Stimulated activated CD8-positive, alpha-beta memory T cell treated with anti-CD3 and anti-CD28 coated beads, Interleukin-15, amount 100 ng/mL, for 24 hours (primary cell): ENCODE measurements around the gene NRN1.

Experiments
- DNase-seq: peaks from one replicate; pipeline ENCODE4 v3.0.0-alpha.2; 2020; ENCODE audit warnings: low read depth

NRN1 gene

GRCh38 chr6:6002005-6002847 is 4.5 kb downstream of the NRN1 start:
- no peak for DNase-seq

GRCh38 chr6:6001443-6001842 is 5.3 kb downstream of the NRN1 start:
- DNase-seq: no peak

- DNase-seq: no peak
Measured at GRCh38 chr6:5999688-6000608, 6.8 kb downstream of the NRN1 start.

- no peak for DNase-seq
Measured at GRCh38 chr6:5998711-5999687, 7.7 kb downstream of the NRN1 start.

- DNase-seq: no peak
Measured at GRCh38 chr6:5998236-5998635, 8.5 kb downstream of the NRN1 start.

GRCh38 chr6:5997420-5997987 is 9.2 kb downstream of the NRN1 start:
- no peak for DNase-seq

- no peak for DNase-seq
Measured at GRCh38 chr6:5996714-5997419, 9.9 kb downstream of the NRN1 start.

GRCh38 chr6:5995949-5996713 is 10.6 kb downstream of the NRN1 start:
- DNase-seq: no peak

GRCh38 chr6:5995658-5995948 is 11.1 kb downstream of the NRN1 start:
- no peak for DNase-seq

GRCh38 chr6:5994999-5995657 is 11.6 kb downstream of the NRN1 start:
- no peak for DNase-seq

- DNase-seq: no peak
Measured at GRCh38 chr6:5994234-5994998, 12.3 kb downstream of the NRN1 start.

GRCh38 chr6:5992551-5993225 is 14.0 kb downstream of the NRN1 start:
- no peak for DNase-seq

GRCh38 chr6:5990786-5991185 is 15.9 kb downstream of the NRN1 start:
- no peak for DNase-seq

- DNase-seq: no peak
Measured at GRCh38 chr6:5989141-5989723, 17.5 kb downstream of the NRN1 start.

- no peak for DNase-seq
Measured at GRCh38 chr6:5986861-5987260, 19.9 kb downstream of the NRN1 start.

- DNase-seq: no peak
Measured at GRCh38 chr6:5984150-5985089, 22.3 kb downstream of the NRN1 start.
